HG03064 (cell line): Measurements from ENCODE around the gene ERO1B.

Experiments
- ATAC-seq: cut with Tn5 transposase; IDR thresholded peaks from one replicate; pipeline ENCODE4 v1.9.1; 2021; ENCODE audit warnings: low read depth; ENCODE audit not compliant: unreplicated experiment

The ERO1B gene

DNA sequence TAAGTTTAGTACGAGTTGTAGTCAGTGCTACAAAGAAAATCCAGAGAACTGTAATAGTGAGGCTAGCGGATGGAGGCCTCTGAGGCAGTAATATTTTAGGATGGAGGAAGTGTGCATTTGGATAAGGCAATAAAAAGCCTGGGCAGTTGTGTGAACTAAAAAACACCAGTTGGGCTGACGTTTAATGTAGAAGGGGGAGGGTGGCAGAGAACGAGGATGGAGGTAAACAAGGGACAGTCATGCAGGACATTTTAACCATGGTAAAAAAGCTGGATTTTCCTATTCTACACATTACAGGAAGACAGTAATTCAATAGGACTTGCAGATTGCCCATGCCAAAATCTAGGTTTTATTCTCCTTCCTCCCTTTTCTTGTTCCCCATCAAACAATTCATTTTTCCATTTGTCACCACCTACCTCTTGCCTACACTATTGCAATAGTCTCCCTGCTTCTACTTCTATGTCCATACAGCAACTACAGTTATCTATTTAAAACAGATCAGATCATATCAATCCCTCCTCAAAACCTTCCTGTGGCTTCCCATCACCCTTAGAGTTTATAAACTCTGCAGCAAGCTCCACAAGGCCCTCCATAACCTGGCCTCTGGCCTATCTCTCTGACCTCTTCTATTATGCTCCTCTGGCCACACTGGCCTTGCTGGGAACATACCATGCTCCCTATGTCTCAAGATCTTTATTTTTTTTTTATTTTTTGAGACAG is 27.7 kb downstream of the ERO1B start:
- ATAC-seq: no peak

DNA sequence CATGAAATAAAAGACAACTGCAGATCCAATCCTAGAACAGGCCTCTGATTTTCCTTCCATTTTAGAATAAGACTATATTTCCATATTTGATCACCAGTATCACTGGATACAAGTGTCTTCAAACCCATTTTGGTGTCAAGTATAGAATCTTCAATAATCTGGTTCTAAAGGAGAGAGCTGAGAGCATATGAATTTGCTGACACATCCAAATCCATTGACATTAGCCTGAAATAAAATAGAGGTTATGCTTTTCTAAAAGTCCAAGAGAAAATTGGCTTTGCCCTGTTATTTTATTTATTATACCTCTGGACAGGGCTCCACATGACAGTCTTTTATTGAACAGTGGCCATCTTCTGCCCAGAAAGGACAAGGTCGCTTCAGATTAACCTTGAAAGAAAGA is 28.6 kb downstream of the ERO1B start:
- no peak for ATAC-seq

DNA sequence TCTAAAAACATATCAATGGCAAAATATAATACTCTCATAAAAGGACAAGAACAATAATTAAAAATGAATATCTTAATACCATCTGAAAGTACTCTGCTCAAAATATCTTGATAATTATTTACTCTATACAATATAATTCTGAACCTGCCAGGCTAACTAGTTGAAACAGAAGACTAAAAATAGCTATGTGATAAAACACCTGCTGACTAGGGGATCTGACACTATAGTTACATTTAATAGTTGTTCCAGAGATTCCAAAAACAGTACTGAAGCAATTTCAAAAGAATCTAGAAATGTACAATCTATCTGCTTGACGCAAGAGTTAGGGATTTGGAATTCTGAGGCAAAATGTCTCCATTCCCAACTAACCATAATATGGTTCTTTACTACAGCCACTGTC is 30.2 kb downstream of the ERO1B start:
- ATAC-seq: no peak

GRCh38 chr1:236247286-236247685 is 34.5 kb downstream of the ERO1B start:
- no peak for ATAC-seq

GRCh38 chr1:236242568-236242967 is 39.2 kb downstream of the ERO1B start:
- no peak for ATAC-seq

DNA sequence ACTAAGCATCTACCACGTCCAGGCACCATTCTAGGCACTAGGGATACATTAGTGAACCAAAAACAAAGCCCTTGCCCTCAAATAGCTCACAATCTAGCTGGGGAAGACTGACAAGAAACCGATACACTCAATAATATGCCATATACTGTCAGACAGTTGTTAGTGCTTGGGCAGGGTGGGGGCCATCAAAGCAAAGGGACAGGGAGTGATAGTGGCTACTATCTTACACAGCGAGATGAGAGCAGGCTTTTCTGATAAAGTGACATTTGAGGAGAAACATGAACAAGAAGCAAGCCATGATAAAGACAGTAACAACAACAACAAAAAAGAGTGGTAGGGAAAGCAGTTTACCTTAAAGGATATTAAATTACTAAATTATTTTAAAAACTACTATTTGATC is 41.1 kb downstream of the ERO1B start:
- ATAC-seq: no peak

DNA sequence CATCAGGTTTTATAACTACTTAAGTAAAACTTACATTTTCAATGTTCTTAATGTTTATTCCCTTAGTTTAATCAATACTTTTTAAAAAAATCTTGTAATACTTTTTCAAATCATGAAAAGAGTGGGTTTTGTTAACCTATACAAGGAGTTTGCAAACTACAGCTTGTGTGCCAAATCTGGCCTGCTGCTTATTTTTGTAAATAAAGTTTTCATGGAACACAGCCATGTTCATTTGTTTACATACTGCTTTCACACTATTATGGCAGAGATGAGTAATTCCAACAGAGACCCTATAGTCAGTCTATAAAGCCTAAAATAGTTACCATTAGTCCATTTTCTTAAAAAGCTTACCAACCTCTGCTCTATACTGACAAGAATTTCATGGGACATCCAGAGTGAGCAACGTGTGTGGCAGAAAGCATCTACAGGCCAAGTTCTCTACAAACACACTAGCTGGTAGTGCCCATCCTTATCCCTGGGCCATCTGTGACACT is 42.6 kb downstream of the ERO1B start:
- no peak for ATAC-seq

DNA sequence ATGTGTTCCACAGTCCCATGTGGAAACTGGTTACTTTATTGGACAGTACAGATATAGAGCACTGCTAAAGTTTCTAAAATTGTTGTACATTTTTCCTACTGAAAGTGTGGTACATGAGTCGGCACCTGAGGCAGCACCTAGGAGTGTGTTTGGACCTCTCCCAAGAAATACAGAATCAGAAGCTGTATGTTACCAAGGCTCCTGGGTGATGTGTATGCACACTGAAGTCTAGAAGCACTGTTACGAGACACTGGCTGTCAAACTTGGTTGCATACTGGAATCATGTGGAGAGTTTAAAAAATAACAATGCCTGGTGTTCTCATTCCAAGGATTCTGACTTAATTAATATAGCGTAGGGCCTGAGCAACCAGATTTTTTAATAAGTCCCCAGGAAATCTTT is 46.6 kb downstream of the ERO1B start:
- ATAC-seq: no peak

DNA sequence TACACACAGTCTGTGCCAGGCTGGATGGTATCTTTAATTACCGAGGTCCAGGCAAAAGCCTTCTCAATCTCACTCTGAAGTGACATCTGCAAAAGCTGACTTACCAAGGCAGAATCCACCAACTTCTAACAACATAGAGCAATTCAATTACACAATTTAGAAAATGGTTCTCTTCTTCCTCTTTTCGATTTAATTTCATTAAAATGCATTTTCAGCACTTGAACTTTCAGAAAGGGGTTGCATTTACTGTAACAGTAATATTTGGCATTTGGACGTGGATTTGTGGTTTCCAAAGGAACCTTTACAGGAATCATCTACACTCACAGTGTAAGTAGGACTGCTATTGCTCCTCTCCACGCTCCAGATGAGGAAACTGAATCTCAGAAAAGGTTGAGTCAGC is 53.3 kb downstream of the ERO1B start:
- no peak for ATAC-seq

- no peak for ATAC-seq
These were observed 59.1 kb downstream of the ERO1B start for GRCh38 chr1:236222632-236223031.

DNA sequence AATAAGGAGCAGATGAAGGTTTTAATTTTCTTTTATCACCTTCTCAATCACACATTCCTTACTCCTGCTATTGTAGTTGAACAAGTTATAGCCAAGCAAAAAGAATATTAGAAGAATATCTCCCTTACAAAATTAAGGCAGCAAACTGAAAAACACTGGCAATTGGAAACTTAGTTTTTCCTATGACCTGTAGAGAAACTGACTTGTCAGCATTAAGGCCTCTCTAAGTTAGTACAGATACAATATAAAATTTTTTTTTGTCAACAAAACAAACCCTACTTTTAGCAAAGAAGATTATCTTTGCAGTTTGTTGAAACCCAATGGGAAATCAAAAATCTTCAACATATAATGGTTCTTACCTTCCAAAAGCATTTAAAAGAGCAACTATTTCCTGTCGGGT is 61.3 kb downstream of the ERO1B start:
- no peak for ATAC-seq

- no peak for ATAC-seq
These were observed 67.0 kb downstream of the ERO1B start for GRCh38 chr1:236214761-236215160.

DNA sequence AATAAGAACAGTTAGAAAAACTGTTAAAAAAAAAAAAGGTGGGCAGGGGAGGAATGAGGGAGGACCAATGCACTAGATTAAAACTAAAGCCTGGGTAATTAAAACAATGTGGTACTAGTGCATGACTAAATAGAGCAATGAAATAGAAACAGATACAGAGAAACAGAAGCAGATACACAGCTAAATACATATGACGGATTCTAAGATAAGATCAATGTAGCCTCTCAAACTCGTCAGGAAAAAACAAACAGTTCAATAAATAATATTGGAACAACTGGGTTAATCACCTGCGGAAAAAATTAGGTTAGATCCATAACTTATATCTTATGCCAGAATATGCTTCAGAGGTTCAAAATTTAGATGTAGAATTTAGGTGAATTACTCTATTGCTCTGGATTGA is 68.2 kb downstream of the ERO1B start:
- ATAC-seq: no peak

GRCh38 chr1:236211815-236212214 is 69.9 kb downstream of the ERO1B start:
- ATAC-seq: no peak

- ATAC-seq: no peak
These were observed 72.0 kb downstream of the ERO1B start for GRCh38 chr1:236209713-236210112.

- no peak for ATAC-seq
These were observed 72.6 kb downstream of the ERO1B start for GRCh38 chr1:236209185-236209584.

GRCh38 chr1:236207569-236207968 is 74.2 kb downstream of the ERO1B start:
- ATAC-seq: no peak

GRCh38 chr1:236207121-236207520 is 74.6 kb downstream of the ERO1B start:
- ATAC-seq: no peak

- ATAC-seq: no peak
These were observed 75.2 kb downstream of the ERO1B start for GRCh38 chr1:236206548-236206947.

GRCh38 chr1:236204656-236205055 is 77.1 kb downstream of the ERO1B start:
- ATAC-seq: no peak

DNA sequence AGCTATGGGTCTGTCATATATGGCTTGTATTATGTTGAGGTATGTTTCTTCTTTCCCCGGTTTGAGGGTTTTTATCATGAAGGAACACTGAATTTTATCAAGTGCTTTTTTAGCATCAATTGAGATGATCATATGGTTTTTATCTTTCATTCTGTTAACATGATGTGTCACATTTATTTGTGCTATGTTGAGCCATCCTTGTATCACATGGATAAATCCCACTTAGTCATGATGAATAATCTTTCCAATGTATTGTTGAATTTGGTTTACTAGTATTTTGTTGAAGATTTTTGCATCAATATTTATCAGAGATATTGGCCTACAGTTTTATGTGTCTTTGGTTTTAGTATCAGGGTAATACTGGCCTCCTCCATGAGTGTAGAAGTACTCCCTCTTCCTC is 77.7 kb downstream of the ERO1B start:
- ATAC-seq: no peak

GRCh38 chr1:236201786-236202185 is 80.0 kb downstream of the ERO1B start:
- no peak for ATAC-seq

DNA sequence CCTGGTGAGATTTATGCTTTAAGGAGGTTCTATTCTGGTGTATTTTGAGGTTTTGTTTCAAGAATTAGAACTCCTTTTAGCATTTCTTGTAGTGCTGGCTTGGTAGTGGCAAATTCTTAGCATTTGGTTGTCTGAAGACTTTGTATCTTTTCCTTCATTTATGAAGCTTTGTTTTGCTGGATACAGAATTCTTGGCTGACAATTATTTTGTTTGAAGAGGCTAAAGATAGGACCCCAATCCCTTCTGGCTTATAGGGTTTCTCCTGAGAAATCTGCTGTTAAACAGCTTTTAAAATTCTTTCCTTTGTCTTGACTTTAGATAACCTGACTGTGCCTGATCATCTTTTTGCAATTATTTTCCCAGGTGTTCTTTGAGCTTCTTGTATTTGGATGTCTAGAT is 80.8 kb downstream of the ERO1B start:
- ATAC-seq: no peak
